ENCODE results near the gene NTS. TPM values are rescaled to one million over a fixed set of nuclear protein-coding genes. Genes with fewer than 3 reads are reported as not detected.

NTS gene
- total RNA-seq, 1 donor from 2014 or later, result 1.5 TPM

- Mint-ChIP-seq H3K4me3 (ENCODE audit: unreplicated experiment) (peak overlapping the region; percentile 23), H3K27me3 (ENCODE audit: low read depth, unreplicated experiment) (no peaks in the 10 kb centered on the region), H3K9me3 (ENCODE audit: unreplicated experiment) (no peaks in the 10 kb centered on the region), H3K4me1 (ENCODE audit: low read depth, unreplicated experiment) (peaks cover 28% of the 10 kb centered on the region), H3K36me3 (ENCODE audit: low read depth, unreplicated experiment) (no peaks in the 10 kb centered on the region), H3K27ac (ENCODE audit: unreplicated experiment) (no peak overlapping the region)
- peaks cover 19% of the 10 kb centered on the region for H3K4me1 ChIP-seq (ENCODE audit: insufficient read depth, low read length)
- H3K79me2 ChIP-seq (ENCODE audit: insufficient read depth, low read length), result peaks cover 15% of the 10 kb centered on the region
- H3K9me3 ChIP-seq (ENCODE audit: insufficient read depth, low read depth, low read length), result no peaks in the 10 kb centered on the region
- TF ChIP-seq CTCF (IDR thresholded peaks at IDR 0.05; ENCODE audit: insufficient read depth, low read depth, low read length) (no peak), EZH2 (IDR thresholded peaks at IDR 0.05; ENCODE audit: insufficient read depth, low read length) (no peak)
- no peak overlapping the region for H3K9ac ChIP-seq (ENCODE audit: low read length)
- H4K20me1 ChIP-seq (ENCODE audit: insufficient read depth, low read length), result no peaks in the 10 kb centered on the region
- H3K36me3 ChIP-seq (ENCODE audit: insufficient read depth, low read length), result no peaks in the 10 kb centered on the region
- H3K27me3 ChIP-seq (ENCODE audit: insufficient read depth, low read length), result no peaks in the 10 kb centered on the region
- H2AFZ ChIP-seq (ENCODE audit: low read depth, low read length), result no peak overlapping the region
- peak overlapping the region; percentile 34 for H3K27ac ChIP-seq (ENCODE audit: low read depth, low read length)
- DNase-seq (ENCODE audit: low read depth) (peak; percentile 78), FAIRE-seq (peak; percentile 26)
- H3K4me2 ChIP-seq (ENCODE audit: low read length), result peak overlapping the region; percentile 0
- no peak overlapping the region for H3K4me3 ChIP-seq (ENCODE audit: insufficient read depth, low read depth, low read length)
These were observed 44.7 kb upstream of the NTS start for GRCh38 chr12:85829391-85829790.

DNA sequence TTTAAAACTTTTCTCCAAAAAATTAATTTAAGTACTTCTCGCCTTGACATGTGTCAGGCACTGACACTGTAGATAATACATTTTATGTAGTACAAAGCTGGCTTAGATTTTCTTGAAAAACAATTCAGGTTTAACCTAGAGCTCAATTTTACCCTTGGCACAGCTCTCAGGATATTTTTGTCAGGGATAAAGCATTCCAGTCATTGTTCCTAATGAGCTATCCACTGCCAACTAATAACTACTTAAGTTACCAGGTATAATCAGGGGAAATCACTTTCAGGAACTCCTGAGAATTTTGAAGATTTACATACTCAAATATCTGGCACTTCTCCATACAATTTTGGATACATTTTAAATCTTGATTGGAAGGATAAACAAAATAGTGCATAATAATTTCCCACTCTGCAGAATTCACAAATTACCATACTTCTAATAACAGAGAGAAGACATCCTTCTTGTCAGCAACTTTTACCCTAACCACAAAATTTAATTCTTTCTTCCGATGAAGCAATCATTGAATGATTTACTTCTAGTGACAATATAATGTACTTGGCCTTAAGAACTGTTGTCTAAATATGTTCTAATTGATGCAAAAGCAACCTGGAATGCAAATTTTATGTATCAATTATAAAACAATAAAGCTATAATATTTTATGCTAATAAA, 42.6 kb upstream of the NTS start:
- Mint-ChIP-seq H3K4me3 (ENCODE audit: unreplicated experiment) (no peak overlapping the region), H3K9me3 (ENCODE audit: unreplicated experiment) (no peaks in the 10 kb centered on the region), H3K36me3 (ENCODE audit: low read depth, unreplicated experiment) (no peaks in the 10 kb centered on the region), H3K27me3 (ENCODE audit: low read depth, unreplicated experiment) (no peaks in the 10 kb centered on the region), H3K27ac (ENCODE audit: unreplicated experiment) (no peak overlapping the region), H3K4me1 (ENCODE audit: low read depth, unreplicated experiment) (peaks cover 32% of the 10 kb centered on the region)
- Histone ChIP-seq H3K27me3 (ENCODE audit: insufficient read depth, low read length) (no peaks in the 10 kb centered on the region), H3K9ac (ENCODE audit: low read length) (no peak overlapping the region), H3K9me3 (ENCODE audit: insufficient read depth, low read depth, low read length) (no peaks in the 10 kb centered on the region), H3K4me2 (ENCODE audit: low read length) (no peak overlapping the region), H3K27ac (ENCODE audit: low read depth, low read length) (no peak overlapping the region), H4K20me1 (ENCODE audit: insufficient read depth, low read length) (no peaks in the 10 kb centered on the region), H3K4me1 (ENCODE audit: insufficient read depth, low read length) (peaks cover 19% of the 10 kb centered on the region), H3K36me3 (ENCODE audit: insufficient read depth, low read length) (no peaks in the 10 kb centered on the region), H3K79me2 (ENCODE audit: insufficient read depth, low read length) (peaks cover 25% of the 10 kb centered on the region), H3K4me3 (ENCODE audit: insufficient read depth, low read depth, low read length) (no peak overlapping the region), H2AFZ (ENCODE audit: low read depth, low read length) (no peak overlapping the region)
- TF ChIP-seq EZH2 (IDR thresholded peaks at IDR 0.05; ENCODE audit: insufficient read depth, low read length) (no peak), CTCF (IDR thresholded peaks at IDR 0.05; ENCODE audit: insufficient read depth, low read depth, low read length) (no peak)
- FAIRE-seq, result no peak
- DNase-seq (ENCODE audit: low read depth), result no peak

DNA sequence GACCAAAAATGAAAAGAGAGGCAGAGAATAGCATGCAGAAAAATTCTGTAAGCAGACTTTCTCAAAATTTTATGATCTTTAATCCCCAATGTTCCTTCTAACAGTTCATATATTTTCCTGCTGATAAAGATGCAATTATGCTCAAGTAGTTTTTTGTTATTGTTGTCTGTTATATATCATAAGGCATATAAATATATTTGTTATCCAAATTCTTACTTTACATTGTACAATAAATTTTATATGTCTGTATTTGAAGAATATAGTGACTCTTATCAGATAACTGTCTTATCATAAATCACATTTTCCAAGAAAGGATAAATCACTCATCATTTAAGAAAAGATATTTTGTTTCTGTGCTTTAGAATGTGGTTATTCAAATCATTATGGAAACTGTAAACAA, 40.5 kb upstream of the NTS start:
- H3K4me2 ChIP-seq (ENCODE audit: low read length), result peak overlapping the region; percentile 84
- no peak for TF ChIP-seq EZH2 (IDR thresholded peaks at IDR 0.05; ENCODE audit: insufficient read depth, low read length)
- TF ChIP-seq CTCF (IDR thresholded peaks at IDR 0.05; ENCODE audit: insufficient read depth, low read depth, low read length), result no peak
- no peak overlapping the region for H2AFZ ChIP-seq (ENCODE audit: low read depth, low read length)
- peaks cover 19% of the 10 kb centered on the region for H3K79me2 ChIP-seq (ENCODE audit: insufficient read depth, low read length)
- H3K4me1 ChIP-seq (ENCODE audit: insufficient read depth, low read length), result peaks cover 24% of the 10 kb centered on the region
- FAIRE-seq (peak; percentile 29), DNase-seq (ENCODE audit: low read depth) (no peak)
- no peak overlapping the region for H3K27ac ChIP-seq (ENCODE audit: low read depth, low read length)
- Mint-ChIP-seq H3K36me3 (ENCODE audit: low read depth, unreplicated experiment) (no peaks in the 10 kb centered on the region), H3K27me3 (ENCODE audit: low read depth, unreplicated experiment) (no peaks in the 10 kb centered on the region), H3K4me1 (ENCODE audit: low read depth, unreplicated experiment) (peaks cover 29% of the 10 kb centered on the region), H3K9me3 (ENCODE audit: unreplicated experiment) (no peaks in the 10 kb centered on the region), H3K27ac (ENCODE audit: unreplicated experiment) (no peak overlapping the region), H3K4me3 (ENCODE audit: unreplicated experiment) (no peak overlapping the region)
- H3K27me3 ChIP-seq (ENCODE audit: insufficient read depth, low read length), result no peaks in the 10 kb centered on the region
- H3K9ac ChIP-seq (ENCODE audit: low read length), result no peak overlapping the region
- H3K36me3 ChIP-seq (ENCODE audit: insufficient read depth, low read length), result no peaks in the 10 kb centered on the region
- no peaks in the 10 kb centered on the region for H4K20me1 ChIP-seq (ENCODE audit: insufficient read depth, low read length)
- no peaks in the 10 kb centered on the region for H3K9me3 ChIP-seq (ENCODE audit: insufficient read depth, low read depth, low read length)
- no peak overlapping the region for H3K4me3 ChIP-seq (ENCODE audit: insufficient read depth, low read depth, low read length)

Data from astrocyte (in vitro differentiated cells and primary cell).